Measurements from ENCODE around the gene CERS6.

DNA sequence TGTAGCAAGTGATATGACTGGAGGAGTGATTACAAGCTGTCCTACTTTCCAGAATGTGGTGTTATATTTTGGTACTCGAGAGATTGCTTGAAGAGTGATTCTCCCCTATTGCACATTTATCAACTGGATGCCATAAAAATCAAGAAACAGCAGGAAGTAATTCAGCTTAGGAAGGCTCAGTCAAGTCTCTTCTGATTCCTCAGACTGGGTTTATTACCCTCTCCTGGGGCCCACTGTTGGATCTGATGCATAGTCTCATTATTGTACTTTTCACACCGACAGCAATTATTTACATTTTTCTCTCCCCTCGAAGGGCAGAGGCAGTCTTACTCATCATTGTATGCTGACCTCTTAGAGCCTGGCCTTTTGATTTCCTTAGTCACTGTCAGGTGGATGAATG, 355.6 kb downstream of the CERS6 start:
- TF ChIP-seq, protein P1, sequence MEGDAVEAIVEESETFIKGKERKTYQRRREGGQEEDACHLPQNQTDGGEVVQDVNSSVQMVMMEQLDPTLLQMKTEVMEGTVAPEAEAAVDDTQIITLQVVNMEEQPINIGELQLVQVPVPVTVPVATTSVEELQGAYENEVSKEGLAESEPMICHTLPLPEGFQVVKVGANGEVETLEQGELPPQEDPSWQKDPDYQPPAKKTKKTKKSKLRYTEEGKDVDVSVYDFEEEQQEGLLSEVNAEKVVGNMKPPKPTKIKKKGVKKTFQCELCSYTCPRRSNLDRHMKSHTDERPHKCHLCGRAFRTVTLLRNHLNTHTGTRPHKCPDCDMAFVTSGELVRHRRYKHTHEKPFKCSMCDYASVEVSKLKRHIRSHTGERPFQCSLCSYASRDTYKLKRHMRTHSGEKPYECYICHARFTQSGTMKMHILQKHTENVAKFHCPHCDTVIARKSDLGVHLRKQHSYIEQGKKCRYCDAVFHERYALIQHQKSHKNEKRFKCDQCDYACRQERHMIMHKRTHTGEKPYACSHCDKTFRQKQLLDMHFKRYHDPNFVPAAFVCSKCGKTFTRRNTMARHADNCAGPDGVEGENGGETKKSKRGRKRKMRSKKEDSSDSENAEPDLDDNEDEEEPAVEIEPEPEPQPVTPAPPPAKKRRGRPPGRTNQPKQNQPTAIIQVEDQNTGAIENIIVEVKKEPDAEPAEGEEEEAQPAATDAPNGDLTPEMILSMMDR (conservative IDR thresholded peaks at IDR 0.05; ENCODE audit: low read depth in 2 of 2): no peak
- TF ChIP-seq EZH2 (IDR thresholded peaks at IDR 0.05; ENCODE audit: low read depth, unreplicated experiment) (no peak), ZNF114 (CRISPR knock-in tag; IDR thresholded peaks at IDR 0.05) (no peak), JUNB (IDR thresholded peaks at IDR 0.05; ENCODE audit: unreplicated experiment) (no peak), POLR2AphosphoS5 (IDR thresholded peaks at IDR 0.05; ENCODE audit: low read depth) (no peak), EZH2phosphoT487 (IDR thresholded peaks at IDR 0.05; ENCODE audit: unreplicated experiment) (no peak)
